Central memory CD8-positive, alpha-beta T cell (primary cell): ENCODE results near the gene CNTN4.

Experiments used
- ATAC-seq: fragments of 150-1000 bp; cut with Tn5 transposase; replicated peaks from 2 replicates; pipeline ENCODE4 v1.10.0; 2022; ENCODE audit warnings: mild to moderate bottlenecking, moderate FRiP score, moderate number of reproducible peaks; ENCODE audit not compliant: poor library complexity, severe bottlenecking; ENCODE audit errors: extremely low read depth
- DNase-seq, 2 donors: peaks; one replicate each; pipeline ENCODE4 v3.0.0; 2021; ENCODE audit warnings: low spot score in 2 of 2
- H3K27ac Mint-ChIP-seq: one replicate; pipeline ENCODE4 v1.8.0; 2022; ENCODE audit warnings: low read depth, mild to moderate bottlenecking, moderate library complexity, mixed read lengths
- H3K27me3 Mint-ChIP-seq: one replicate; pipeline ENCODE4 v1.8.0; 2022; ENCODE audit warnings: mixed read lengths
- H3K36me3 Mint-ChIP-seq: one replicate; pipeline ENCODE4 v1.8.0; 2022; ENCODE audit warnings: mild to moderate bottlenecking, moderate library complexity, mixed read lengths; ENCODE audit not compliant: insufficient read depth
- H3K4me1 Mint-ChIP-seq: one replicate; pipeline ENCODE4 v1.8.0; 2022; ENCODE audit warnings: mixed read lengths
- H3K4me3 Mint-ChIP-seq: one replicate; pipeline ENCODE4 v1.8.0; 2022; ENCODE audit warnings: mild to moderate bottlenecking, moderate library complexity, mixed read lengths
- H3K9me3 Mint-ChIP-seq: one replicate; pipeline ENCODE4 v1.8.0; 2022; ENCODE audit warnings: mixed read lengths

The CNTN4 gene

DNA sequence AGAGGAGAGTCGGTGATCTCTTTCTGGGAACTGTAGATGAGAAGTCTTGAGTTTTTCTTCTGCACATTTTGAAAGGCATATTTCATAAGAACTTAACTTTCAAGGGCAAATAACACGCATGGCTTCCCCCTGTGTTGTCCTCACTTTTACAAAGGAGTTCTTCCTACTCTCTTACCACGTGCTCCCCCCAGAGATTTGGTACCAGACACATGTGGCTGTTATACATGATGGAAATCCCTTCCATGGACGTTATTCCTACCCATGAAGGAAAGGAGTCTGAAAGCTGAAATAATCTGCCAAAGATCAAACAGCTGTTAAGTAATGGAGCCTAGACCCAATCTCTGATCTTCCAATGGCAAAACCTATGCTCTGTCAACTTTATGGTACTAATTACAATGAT, 1007.1 kb downstream of the CNTN4 start:
- no peak for ATAC-seq
- peaks cover 17% of the 10 kb centered on the region for H3K4me1 Mint-ChIP-seq
- no peak for DNase-seq
- H3K4me3 Mint-ChIP-seq = no peak overlapping the region
- no peaks in the 10 kb centered on the region for H3K9me3 Mint-ChIP-seq
- H3K27ac Mint-ChIP-seq = no peak overlapping the region
- no peaks in the 10 kb centered on the region for H3K27me3 Mint-ChIP-seq
- peaks cover 6% of the 10 kb centered on the region for H3K36me3 Mint-ChIP-seq

DNA sequence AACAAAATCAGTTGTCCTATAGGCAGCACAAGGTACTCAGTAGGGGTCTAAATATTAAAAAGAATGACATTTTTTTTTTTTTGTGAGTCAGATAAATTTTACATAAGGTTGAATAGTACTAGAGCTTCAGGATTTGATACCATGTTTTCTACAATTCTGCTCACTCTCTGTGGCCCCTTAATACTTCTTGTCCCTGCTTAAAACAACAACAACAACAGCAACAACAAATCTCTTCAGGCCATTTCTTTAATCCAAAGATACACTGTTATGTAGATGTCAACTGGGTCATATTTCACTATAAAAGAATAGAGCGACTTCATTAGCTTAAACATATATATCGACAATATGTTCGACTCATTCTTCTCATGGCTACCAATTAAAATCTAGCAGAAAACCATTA, 1008.5 kb downstream of the CNTN4 start:
- DNase-seq = no peak
- H3K36me3 Mint-ChIP-seq = peaks cover 6% of the 10 kb centered on the region
- H3K4me3 Mint-ChIP-seq = no peak overlapping the region

More for the DNA sequence above, 1008.5 kb downstream of the CNTN4 start:
- ATAC-seq = no peak
- Mint-ChIP-seq H3K4me1 (peaks cover 20% of the 10 kb centered on the region), H3K27ac (no peak overlapping the region), H3K9me3 (no peaks in the 10 kb centered on the region), H3K27me3 (no peaks in the 10 kb centered on the region)
